Subcutaneous adipose tissue (tissue), 4 donors: Measurements from ENCODE around the gene REXO1. TPM values are rescaled to one million over a fixed set of nuclear protein-coding genes. Genes with fewer than 3 reads are reported as not detected.

Source experiments
- total RNA-seq, 4 donors: library from RNA; depleted of rRNA; stranded (reverse); fragments of >200 nt; gene quantifications; one replicate each; pipeline ENCODE4 v1.1.0, GENCODE V29; 2016
- TF ChIP-seq, protein P1 (sequence below): fragments of 450-650 bp; IDR thresholded peaks from one replicate; pipeline ENCODE4 v1.5.1; 2016; ENCODE audit warnings: low read depth, mild to moderate bottlenecking, control low read depth, antibody characterized with exemption, moderate library complexity

The REXO1 gene
- total RNA-seq, 4 donors from 2014 or later: 12.3 to 30.5 (median 20.1) TPM

DNA sequence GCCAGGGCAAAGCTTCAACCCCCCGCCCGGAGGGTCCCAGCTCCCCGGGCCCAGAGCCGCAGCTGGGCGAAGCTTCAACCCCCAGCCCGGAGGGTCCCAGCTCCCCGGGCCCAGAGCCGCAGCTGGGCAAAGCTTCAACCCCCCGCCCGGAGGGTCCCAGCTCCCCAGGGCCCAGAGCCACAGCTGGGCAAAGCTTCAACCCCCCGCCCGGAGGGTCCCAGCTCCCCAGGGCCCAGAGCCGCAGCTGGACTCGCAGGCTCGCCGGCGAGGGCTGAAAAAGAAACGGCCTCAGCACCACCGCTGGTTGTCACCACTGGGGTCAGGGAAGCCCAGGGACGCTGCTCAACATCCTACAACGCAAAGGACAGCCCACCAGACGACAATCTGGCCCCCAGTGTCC, 5.2 kb downstream of the REXO1 start:
- TF ChIP-seq, protein P1, sequence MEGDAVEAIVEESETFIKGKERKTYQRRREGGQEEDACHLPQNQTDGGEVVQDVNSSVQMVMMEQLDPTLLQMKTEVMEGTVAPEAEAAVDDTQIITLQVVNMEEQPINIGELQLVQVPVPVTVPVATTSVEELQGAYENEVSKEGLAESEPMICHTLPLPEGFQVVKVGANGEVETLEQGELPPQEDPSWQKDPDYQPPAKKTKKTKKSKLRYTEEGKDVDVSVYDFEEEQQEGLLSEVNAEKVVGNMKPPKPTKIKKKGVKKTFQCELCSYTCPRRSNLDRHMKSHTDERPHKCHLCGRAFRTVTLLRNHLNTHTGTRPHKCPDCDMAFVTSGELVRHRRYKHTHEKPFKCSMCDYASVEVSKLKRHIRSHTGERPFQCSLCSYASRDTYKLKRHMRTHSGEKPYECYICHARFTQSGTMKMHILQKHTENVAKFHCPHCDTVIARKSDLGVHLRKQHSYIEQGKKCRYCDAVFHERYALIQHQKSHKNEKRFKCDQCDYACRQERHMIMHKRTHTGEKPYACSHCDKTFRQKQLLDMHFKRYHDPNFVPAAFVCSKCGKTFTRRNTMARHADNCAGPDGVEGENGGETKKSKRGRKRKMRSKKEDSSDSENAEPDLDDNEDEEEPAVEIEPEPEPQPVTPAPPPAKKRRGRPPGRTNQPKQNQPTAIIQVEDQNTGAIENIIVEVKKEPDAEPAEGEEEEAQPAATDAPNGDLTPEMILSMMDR: no peak

DNA sequence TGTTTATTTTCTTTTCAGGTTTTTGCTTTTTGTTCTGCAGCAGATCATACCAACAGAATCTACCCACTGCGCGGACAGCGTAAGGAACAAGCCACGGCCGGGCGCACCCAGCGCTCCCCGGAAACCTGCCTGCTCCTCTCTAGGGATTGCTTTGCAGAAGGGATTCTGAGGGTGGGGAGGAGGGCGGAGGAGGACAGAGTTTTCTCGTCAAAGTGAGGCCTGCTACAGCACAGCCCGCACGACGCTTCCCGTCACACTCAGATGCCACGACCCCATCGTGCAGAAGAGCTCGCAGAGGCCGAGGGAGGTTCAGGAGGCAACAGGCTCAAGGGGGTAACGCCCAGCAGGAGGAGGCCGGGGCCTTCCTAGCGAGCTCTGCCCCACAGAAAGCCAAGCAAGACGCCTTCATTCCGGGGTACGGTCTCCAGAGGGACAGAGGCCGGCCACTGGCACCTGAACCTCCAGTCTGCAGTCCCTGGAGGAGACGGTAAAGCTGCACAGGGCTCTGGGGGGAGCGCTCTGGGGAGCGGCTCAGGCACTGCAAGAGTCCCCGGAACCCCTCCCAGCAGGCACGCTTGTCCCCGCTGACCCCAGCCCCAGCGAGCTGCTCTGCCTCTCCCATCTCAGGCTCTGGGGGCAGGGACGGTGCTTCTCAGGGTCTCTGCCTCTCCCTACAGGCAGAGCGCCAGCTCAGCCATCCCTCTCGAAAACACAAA, 6.9 kb downstream of the REXO1 start:
- TF ChIP-seq, protein P1: no peak

DNA sequence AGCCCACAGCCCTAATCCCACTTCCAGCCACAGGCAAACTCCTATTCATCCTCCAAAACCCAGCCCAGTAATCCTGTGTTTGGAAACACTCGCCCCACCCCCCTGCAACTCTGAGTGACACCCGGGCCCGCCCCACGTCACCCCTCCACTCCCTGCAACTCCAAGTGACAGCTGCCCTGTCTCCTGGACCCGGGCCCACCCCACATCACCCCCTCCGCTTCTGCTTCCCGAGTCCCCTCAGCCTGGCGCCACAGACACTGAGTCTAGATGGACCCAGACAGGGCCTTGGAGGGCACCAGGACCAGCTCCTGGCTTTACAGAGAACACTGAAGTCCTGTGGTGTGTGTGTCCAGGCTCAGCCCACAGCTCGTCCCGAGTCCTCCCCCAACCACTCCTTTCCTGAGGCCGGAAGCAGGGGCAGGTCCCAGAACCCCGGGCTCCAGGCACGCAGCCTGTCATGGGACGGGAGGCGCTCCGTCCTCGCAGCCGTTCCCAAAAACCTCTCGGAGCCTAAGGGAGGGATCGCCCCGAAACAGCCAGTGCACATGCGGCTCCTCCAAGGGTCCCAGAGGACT, 7.7 kb downstream of the REXO1 start:
- TF ChIP-seq, protein P1: no peak

DNA sequence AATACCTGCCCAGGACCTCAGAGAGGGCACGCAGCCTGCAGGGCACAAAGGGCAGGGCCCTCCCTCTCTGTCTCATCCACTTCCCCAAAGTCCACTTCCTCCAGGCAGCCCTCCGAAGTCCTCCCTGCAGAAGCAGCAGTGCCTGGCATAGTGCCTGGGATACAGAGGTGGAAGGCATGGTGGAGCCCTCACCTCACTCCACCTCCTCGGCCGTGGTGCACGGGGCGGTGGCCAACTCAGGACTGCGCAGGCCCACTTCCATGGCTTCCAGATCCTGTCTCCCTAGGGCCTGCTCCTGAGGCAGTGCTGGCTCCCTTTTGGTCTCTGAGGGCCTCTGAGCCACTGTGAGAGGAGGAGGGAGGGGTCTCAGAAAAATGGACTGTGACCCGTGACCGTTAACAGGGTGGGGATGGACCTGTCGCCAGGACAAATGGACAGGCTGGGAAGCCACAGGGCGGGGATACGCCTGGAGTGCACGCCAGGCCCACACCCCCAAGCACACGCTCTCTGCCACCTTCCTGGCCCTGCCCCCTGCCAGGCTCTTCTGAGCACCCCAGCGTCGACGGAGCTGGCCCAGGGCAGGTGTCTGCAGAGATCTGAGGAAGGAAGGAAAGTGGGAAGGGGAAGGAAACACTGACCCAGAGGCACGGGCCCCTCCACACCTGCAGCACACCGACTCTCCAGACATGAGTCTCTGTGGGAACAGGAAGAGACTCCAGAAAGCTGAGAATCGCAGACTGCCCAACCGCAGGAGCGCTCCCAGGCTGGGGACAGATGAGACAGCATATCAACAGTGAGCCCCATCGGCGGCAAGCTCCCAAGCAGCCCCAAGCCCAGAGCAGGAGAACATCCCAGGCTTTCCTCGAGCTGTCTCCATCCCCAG, 8.4 kb downstream of the REXO1 start:
- TF ChIP-seq, protein P1: no peak

DNA sequence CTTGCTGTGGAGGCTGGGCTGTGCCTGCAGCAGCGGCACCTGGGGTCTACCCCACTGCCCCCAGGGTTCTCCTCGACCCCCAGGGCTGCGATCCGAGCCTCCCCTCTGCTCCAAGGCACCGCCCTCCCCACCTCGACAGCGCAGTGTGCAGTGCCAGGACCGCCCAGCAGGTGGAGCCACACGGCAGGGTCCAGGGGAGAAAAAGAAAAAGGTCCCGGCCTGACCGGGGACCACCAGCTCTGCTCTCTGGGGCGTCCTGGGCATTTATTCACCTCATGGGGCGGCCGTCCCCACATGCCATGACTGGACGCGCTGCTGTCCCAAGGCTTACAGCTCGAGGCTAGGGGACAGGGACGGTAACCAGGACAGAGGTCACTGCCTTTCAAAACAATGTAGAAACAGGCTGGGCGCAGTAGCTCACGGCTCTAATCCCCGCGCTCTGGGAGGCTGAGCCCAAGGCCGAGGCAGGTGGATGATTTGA, 10.6 kb downstream of the REXO1 start:
- TF ChIP-seq, protein P1: no peak

DNA sequence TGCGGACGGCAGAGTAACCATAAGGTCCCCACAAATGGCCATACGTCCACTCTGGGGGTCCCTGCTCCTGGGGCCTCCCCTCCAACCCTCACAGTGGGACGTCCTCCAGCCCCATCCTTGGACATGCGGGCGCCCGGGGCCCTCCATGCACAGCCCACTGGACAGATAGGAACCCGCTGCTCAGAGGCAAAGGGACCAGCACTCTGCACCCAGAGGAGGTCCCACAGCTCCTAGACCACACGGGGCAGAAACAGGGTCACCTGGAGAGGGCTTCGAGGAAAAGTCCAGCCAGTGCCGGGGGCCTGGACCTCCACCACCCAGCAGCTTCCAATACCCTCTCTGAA, 11.1 kb downstream of the REXO1 start:
- TF ChIP-seq, protein P1: no peak
